HK-2 (cell line): ENCODE results near the gene ANKRD13C.
"Not testable (repeated sequence)": the region's sequence is repeated elsewhere in the genome, so short reads cannot be mapped to it uniquely, and the experiment has no call there.

Experiments used
- DNase-seq: peaks from one replicate; pipeline ENCODE4 v3.0.0-alpha.2; 2018; ENCODE audit not compliant: unreplicated experiment

ANKRD13C gene, protein sequence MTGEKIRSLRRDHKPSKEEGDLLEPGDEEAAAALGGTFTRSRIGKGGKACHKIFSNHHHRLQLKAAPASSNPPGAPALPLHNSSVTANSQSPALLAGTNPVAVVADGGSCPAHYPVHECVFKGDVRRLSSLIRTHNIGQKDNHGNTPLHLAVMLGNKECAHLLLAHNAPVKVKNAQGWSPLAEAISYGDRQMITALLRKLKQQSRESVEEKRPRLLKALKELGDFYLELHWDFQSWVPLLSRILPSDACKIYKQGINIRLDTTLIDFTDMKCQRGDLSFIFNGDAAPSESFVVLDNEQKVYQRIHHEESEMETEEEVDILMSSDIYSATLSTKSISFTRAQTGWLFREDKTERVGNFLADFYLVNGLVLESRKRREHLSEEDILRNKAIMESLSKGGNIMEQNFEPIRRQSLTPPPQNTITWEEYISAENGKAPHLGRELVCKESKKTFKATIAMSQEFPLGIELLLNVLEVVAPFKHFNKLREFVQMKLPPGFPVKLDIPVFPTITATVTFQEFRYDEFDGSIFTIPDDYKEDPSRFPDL

GRCh38 chr1:70354332-70355110 lies at the start of gene ANKRD13C:
TSS of gene ANKRD13C (minus strand) at chr1:70354722. CDS start at chr1:70354408, 314 bp downstream.
- peak; percentile 92 for DNase-seq

GRCh38 chr1:70403759-70404158 lies 49.2 kb upstream of the ANKRD13C start:
- DNase-seq = no peak

DNA sequence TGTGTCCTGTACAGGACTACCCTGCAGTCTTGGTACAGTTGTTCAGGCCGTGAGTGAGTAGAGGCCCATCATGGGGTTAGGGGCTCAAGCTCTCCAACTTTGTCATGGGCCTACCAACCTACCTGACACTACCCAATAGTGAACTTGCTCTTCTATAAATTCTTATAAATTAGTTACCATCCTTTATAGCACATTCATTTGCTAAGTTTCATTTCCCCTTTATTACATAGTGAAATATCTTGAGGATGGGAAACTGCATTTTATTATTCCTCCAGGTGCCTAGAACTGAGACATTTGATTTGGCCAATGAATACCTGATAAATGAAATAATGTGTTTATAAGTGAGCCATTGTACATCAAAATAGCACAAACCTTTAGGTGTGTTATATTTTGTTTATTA lies 47.5 kb upstream of the ANKRD13C start:
- no peak for DNase-seq

DNA sequence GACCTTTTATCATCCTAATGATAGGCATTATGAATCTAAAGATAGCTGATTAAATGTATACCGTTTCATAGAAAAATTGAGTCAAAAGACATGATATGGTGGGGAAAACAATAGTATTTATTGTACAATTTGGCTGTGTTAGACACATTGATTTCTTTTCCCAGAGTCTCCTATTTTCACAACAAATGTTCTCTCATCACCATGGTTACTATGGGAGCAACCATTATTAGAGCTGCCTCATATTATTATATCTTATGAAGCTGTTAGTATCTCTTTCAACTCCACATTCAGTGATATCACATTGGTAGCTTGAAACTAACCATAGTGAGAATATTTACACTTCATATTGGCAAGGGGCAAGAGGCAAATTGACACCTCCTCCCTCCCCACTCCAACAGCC lies 45.8 kb upstream of the ANKRD13C start:
- DNase-seq = no peak

GRCh38 chr1:70397013-70397412 lies 42.5 kb upstream of the ANKRD13C start:
- DNase-seq = no peak

GRCh38 chr1:70396607-70397006 lies 42.1 kb upstream of the ANKRD13C start:
- DNase-seq = no peak

DNA sequence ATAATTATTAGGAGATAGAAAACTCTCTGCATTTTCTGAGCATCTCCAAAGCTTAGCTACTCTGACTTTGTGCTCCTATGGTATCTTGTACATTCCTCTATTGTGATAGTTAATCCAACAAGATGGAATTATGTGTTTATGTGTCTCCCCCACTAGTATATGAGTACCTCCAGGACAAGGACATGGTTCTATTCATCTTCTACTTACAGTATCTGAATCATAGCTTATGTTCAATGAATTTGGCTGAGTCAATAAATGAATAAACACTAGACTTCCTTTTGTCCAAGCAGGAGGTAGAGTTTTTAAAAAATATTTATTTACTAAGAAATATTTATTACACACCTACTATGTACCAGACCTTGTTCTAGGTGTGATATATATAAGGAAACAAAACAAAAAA lies 38.1 kb upstream of the ANKRD13C start:
- DNase-seq = no peak

GRCh38 chr1:70387507-70387906 lies 33.0 kb upstream of the ANKRD13C start:
- DNase-seq = no peak

DNA sequence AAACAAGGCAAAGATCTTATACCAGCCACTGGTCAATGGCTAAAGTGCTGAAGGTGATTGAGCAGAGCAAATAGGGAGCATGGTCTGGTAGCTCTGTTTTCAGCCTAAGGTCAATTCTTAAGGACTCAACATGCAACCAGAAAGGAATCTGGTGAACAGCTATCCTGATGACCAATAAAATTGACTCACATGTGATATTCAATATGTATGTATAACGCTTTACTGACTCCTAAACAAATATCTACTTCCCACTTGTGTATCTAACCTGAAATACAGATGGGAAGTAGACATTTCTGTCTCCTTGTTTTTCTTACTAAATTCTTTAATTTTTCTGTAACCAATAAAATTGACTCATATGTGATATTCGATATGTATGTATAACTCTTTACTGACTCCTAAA lies 31.6 kb upstream of the ANKRD13C start:
- no peak for DNase-seq

DNA sequence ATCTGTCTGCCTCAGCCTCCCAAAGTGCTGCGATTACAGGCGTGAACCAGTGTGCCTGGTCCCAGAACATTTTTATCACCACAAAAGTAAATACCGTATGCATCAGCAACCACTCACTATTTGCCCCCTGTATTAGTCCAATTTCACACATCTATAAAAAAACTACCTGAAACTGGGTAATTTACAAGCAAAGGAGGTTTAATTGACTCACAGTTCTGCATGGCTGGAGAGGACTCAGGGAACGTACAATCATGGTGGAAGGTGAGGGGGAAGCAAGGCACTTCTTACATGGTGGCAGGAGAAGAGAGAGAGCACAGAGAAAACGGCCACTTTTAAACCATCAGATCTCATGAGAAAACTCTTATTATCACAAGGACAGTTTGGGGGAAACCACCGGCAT lies 31.0 kb upstream of the ANKRD13C start:
- DNase-seq = no peak

DNA sequence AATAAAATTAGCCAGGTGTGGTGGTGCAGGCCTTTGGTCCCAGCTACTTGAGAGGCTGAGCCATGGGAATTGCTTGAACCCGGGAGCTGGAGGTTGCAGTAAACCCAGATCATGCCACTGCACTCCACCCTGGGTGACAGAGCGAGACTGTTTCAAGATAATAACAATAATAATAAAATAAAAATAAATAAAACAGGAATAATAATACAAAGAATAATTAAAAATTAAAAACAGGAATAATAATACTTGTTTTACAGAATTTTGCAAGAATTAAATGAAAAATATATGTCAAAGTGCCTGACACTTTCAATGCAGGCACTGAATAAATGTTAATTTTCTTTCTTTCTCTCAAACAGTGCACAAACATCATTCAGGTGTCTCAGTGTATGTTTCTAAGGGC lies 30.0 kb upstream of the ANKRD13C start:
- no peak for DNase-seq

DNA sequence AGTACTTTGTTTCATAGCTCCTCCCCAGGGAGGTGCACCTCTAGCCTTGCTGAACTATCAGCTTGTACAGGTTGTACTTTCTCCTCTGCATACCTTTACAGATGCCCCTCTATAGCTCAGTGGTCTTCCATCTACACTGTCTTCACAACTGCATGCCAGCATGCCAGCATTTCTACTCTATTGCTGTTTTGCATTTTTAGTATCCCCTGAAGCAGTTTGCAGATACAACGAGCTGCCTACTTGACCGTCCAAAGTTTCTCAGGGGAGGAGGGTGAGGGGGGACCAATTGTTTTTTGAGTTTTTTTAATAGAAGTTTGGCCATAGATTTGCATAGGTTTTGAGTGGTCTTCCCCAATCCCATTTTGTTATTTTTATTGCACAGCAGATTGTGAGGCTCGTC lies 29.0 kb upstream of the ANKRD13C start:
- no peak for DNase-seq

DNA sequence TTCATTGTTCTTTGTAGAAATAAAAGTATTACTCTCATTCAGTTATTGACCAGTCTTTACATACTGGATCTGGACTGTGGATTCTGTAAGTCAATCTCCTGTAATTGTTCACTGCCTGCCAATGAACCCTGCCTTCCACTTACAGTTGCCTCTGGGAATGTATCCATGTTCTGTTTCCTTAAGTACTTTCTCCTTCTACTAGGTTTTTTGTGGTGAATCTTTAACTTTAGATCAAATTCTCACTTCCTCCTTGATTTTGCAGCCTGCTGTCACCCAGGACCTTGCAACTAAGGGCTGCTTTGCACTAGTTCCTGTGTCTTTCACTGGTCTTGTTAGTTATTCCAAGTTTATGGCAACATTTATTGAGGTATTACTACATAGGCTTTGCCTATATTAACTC lies 28.2 kb upstream of the ANKRD13C start:
- DNase-seq = no peak

GRCh38 chr1:70376196-70376595 lies 21.7 kb upstream of the ANKRD13C start:
- DNase-seq = no peak

DNA sequence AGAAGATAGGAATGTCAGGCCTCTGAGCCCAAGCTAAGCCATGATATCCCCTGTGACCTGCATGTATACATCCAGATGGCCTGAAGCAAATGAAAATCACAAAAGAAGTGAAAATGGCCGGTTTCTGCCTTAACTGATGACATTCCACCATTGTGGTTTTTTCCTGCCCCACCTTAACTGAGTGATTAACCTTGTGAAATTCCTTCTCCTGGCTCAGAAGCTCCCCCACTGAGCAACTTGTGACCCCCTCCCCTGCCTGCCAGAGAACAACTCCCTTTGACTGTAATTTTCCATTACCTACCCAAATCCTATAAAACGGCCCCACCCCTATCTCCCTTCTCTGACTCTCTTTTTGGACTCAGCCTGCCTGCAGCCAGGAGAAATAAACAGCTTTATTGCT lies 19.1 kb upstream of the ANKRD13C start:
- DNase-seq = not testable (repeated sequence)

GRCh38 chr1:70372426-70372825 lies 17.9 kb upstream of the ANKRD13C start:
- no peak for DNase-seq

GRCh38 chr1:70371586-70371985 lies 17.1 kb upstream of the ANKRD13C start:
- DNase-seq = not testable (repeated sequence)

DNA sequence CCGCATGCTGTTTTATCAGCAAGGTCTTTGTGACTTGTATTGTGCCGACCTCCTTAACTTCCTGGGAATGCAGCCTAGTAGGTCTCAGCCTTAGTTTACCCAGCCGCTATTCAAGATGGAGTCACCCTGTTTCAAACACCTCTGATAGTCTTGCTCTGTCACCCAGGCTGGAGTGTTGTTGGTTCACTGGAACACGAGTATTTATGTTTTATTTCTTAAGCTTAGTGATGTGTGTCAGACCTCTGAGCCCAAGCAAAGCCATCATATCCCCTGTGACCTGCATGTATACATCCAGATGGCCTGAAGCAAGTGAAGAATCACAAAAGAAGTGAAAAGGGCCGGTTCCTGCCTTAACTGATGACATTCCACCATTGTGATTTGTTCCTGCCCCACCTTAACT lies 12.9 kb upstream of the ANKRD13C start:
- DNase-seq = not testable (repeated sequence)

DNA sequence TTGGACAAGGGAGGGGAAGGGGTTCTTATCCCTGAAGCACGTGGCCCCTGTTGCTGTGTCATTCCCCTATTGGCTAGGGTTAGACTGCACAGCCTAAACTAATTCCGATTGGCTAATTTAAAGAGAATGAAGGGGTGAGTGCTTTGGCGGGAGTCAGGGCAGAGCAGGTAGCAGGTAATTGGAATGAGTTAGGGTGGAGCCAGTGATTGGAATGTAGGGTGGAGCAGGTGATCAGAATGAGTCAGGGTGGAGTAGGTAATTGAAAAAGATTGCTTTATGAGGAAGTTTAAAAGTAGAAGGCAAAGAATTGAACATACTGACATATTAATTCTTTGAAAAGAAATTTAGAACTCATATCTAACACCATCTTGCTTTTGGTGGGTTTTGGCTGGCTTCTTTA lies 12.5 kb upstream of the ANKRD13C start:
- DNase-seq = not testable (repeated sequence)

DNA sequence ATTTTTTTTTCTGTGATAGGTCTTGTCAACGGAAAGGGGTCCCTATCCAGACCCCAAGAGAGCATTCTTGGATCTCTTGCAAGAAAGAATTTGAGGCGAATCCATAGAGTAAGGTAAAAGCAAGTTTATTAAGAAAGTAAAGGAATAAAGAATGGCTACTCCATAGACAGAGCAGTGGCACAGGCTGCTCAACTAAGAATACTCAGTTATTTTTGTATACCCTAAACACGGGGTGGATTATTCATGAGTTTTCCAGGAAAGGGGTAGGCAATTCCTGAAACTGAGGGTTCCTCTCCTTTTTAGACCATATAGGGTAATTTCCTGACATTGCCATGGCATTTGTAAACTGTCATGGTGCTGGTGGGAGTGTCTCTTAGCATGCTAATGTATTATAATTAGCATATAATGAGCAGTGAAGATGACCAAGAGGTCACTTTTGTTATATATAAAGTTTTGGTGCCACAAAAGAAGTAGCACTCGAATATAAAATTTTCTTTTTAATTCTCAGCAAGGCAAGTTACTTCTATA lies 12.0 kb upstream of the ANKRD13C start:
- DNase-seq = not testable (repeated sequence)

DNA sequence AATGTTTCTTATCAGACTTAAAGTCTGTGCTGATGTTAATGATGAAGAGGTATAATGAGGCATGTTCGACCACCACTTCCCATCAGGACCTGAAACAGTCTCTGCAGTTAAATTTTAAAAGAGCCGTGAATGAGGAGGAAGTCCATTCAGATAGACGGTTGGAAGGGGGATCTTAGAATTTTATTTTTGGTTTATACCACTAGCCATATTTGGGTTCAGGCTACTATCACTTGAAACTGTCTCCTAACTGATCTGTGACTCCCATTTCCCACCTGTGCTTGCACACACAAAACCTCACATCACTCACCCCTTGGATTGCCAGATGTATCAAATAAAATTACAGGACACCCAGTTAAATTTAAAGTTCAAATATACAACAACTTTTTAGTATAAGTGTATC lies 9.9 kb upstream of the ANKRD13C start:
- DNase-seq = no peak

- no peak for DNase-seq
Measured at GRCh38 chr1:70361727-70362398, 7.3 kb upstream of the ANKRD13C start.
